ENCODE data around the gene IL18R1.

IL18R1 gene

DNA sequence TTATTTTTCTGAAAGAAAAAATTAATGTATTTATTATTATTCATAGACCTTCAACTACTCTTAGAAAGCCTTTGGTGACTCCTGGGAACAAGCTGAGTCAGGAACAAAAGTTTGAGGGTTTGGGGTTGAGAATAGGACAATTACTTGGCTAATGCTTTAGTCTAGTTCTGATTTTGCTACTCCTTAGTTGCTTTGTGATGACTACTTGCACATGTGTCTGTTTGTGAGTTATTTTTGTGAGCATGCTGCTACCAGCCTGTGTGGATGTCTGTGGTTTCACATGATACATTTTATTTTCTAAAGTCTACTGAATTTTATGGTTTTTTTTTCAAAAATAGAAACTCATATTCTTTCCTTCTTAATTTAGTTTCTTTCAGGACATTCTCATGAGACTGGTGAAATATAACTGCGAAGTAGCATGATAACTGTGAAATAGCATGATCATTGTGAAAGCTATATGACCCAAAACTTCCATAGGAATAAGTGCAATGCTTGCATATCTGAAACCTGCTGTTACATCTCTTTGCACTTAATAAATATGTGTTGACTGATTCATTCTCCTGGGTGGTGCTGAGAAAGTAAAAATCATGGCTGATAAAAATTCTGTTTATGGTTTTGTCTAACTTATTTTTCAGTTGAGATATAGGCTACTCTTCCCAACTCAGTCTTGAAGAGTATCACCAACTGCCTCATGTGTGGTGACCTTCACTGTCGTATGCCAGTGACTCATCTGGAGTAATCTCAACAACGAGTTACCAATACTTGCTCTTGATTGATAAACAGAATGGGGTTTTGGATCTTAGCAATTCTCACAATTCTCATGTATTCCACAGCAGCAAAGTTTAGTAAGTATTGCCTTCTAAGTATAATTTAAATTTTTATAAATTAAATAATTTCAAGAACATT lies 17.9 kb upstream of the IL18R1 start:
- H2AK5ac ChIP-seq (ENCODE audit: low read length) = no peak overlapping the region
- no peaks in the 10 kb centered on the region for H3K36me3 ChIP-seq (ENCODE audit: control insufficient read depth, insufficient read depth, low read length)
- no peak overlapping the region for H4K5ac ChIP-seq (ENCODE audit: low read length)
- no CpG with 5 or more reads among the region's 3 CpGs for WGBS (ENCODE audit: extremely low coverage, insufficient coverage, low lambda C conversion rate)
- H3K4me3 ChIP-seq (ENCODE audit: low read length) = no peak overlapping the region
- no peak overlapping the region for H3K56ac ChIP-seq (ENCODE audit: low read length)
- no peak overlapping the region for H3K4ac ChIP-seq (ENCODE audit: low read depth, low read length)
- no peaks in the 10 kb centered on the region for H3K4me1 ChIP-seq (ENCODE audit: control insufficient read depth, low read depth, low read length)
- H3K18ac ChIP-seq (ENCODE audit: low read length) = no peak overlapping the region
- no peak overlapping the region for H4K8ac ChIP-seq (ENCODE audit: low read depth, low read length)
- H3K23ac ChIP-seq (ENCODE audit: low read length) = no peak overlapping the region
- H2BK120ac ChIP-seq (ENCODE audit: low read depth, low read length) = no peak overlapping the region
- no peaks in the 10 kb centered on the region for H3K79me2 ChIP-seq (ENCODE audit: control insufficient read depth, insufficient read depth, low read length)
- no peak overlapping the region for H2BK15ac ChIP-seq (replicated peaks; ENCODE audit: low read depth)
- H3K9ac ChIP-seq (ENCODE audit: low read length) = no peak overlapping the region
- no peaks in the 10 kb centered on the region for H3K79me1 ChIP-seq (ENCODE audit: low read length)
- H2BK5ac ChIP-seq (ENCODE audit: low read length) = no peak overlapping the region
- H3K27ac ChIP-seq (ENCODE audit: low read depth, low read length) = no peak overlapping the region
- H3K4me2 ChIP-seq (ENCODE audit: low read length) = no peak overlapping the region
- DNase-seq = no peak
- H3K27me3 ChIP-seq (ENCODE audit: insufficient read depth, low read length, poor library complexity) = no peaks in the 10 kb centered on the region

DNA sequence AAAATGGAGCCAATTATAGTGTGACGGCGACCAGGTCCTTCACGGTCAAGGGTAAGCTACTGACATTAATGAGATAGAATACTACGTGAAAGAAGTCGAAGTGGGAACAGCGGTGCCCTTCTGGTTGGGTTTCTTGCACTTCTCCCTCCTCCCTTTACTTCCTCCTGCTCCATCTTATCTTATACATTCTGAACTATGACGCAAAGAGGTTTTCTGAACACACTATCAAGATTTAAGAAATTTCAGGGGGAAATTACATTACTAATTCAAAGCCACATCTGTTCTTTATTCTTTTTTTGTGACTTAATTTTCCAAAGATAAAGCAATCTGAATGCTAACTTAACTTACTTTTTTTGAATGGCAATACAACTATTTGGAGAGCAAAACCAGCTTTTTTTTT lies 14.8 kb upstream of the IL18R1 start:
- H3K27me3 ChIP-seq (ENCODE audit: insufficient read depth, low read length, poor library complexity) = no peaks in the 10 kb centered on the region
- no peak overlapping the region for H2BK15ac ChIP-seq (replicated peaks; ENCODE audit: low read depth)
- H3K56ac ChIP-seq (ENCODE audit: low read length) = no peak overlapping the region
- no peak overlapping the region for H3K4ac ChIP-seq (ENCODE audit: low read depth, low read length)
- H3K9ac ChIP-seq (ENCODE audit: low read length) = no peak overlapping the region
- H3K4me2 ChIP-seq (ENCODE audit: low read length) = no peak overlapping the region
- no peak overlapping the region for H3K27ac ChIP-seq (ENCODE audit: low read depth, low read length)
- no peaks in the 10 kb centered on the region for H3K4me1 ChIP-seq (ENCODE audit: control insufficient read depth, low read depth, low read length)
- no CpG with 5 or more reads among the region's 7 CpGs for WGBS (ENCODE audit: extremely low coverage, insufficient coverage, low lambda C conversion rate)
- no peaks in the 10 kb centered on the region for H3K79me1 ChIP-seq (ENCODE audit: low read length)
- no peak overlapping the region for H3K23ac ChIP-seq (ENCODE audit: low read length)
- no peak overlapping the region for H2BK120ac ChIP-seq (ENCODE audit: low read depth, low read length)
- no peaks in the 10 kb centered on the region for H3K79me2 ChIP-seq (ENCODE audit: control insufficient read depth, insufficient read depth, low read length)
- no peak overlapping the region for H2BK5ac ChIP-seq (ENCODE audit: low read length)
- no peak overlapping the region for H3K4me3 ChIP-seq (ENCODE audit: low read length)
- DNase-seq = no peak
- no peak overlapping the region for H4K5ac ChIP-seq (ENCODE audit: low read length)
- H3K18ac ChIP-seq (ENCODE audit: low read length) = no peak overlapping the region
- H2AK5ac ChIP-seq (ENCODE audit: low read length) = no peak overlapping the region
- no peaks in the 10 kb centered on the region for H3K36me3 ChIP-seq (ENCODE audit: control insufficient read depth, insufficient read depth, low read length)
- no peak overlapping the region for H4K8ac ChIP-seq (ENCODE audit: low read depth, low read length)

DNA sequence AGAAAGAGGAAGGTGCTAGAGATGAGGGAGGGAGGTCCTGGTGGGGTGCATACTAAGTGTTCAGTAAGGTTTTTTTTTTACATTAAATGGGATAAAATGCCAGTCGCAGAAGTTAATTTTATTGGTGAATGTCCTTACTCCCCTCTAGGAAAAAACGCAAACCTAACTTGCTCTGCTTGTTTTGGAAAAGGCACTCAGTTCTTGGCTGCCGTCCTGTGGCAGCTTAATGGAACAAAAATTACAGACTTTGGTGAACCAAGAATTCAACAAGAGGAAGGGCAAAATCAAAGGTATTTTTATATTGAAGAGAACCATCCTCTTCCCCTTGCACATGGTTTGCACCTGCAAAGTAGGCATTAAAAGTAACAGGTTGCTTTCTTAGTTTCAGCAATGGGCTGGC lies 12.7 kb upstream of the IL18R1 start:
- Histone ChIP-seq H3K79me1 (ENCODE audit: low read length) (no peaks in the 10 kb centered on the region), H4K8ac (ENCODE audit: low read depth, low read length) (no peak overlapping the region), H3K56ac (ENCODE audit: low read length) (no peak overlapping the region), H3K27ac (ENCODE audit: low read depth, low read length) (no peak overlapping the region), H3K9ac (ENCODE audit: low read length) (no peak overlapping the region), H2AK5ac (ENCODE audit: low read length) (no peak overlapping the region), H3K23ac (ENCODE audit: low read length) (no peak overlapping the region), H4K5ac (ENCODE audit: low read length) (no peak overlapping the region), H2BK15ac (replicated peaks; ENCODE audit: low read depth) (no peak overlapping the region), H3K79me2 (ENCODE audit: control insufficient read depth, insufficient read depth, low read length) (no peaks in the 10 kb centered on the region), H3K4me2 (ENCODE audit: low read length) (no peak overlapping the region), H2BK120ac (ENCODE audit: low read depth, low read length) (no peak overlapping the region), H3K4me1 (ENCODE audit: control insufficient read depth, low read depth, low read length) (no peaks in the 10 kb centered on the region), H3K4me3 (ENCODE audit: low read length) (no peak overlapping the region), H2BK5ac (ENCODE audit: low read length) (no peak overlapping the region), H3K27me3 (ENCODE audit: insufficient read depth, low read length, poor library complexity) (no peaks in the 10 kb centered on the region), H3K18ac (ENCODE audit: low read length) (no peak overlapping the region), H3K4ac (ENCODE audit: low read depth, low read length) (no peak overlapping the region), H3K36me3 (ENCODE audit: control insufficient read depth, insufficient read depth, low read length) (no peaks in the 10 kb centered on the region)
- no peak for DNase-seq
- WGBS (ENCODE audit: extremely low coverage, insufficient coverage, low lambda C conversion rate) = no CpG with 5 or more reads among the region's 3 CpGs

DNA sequence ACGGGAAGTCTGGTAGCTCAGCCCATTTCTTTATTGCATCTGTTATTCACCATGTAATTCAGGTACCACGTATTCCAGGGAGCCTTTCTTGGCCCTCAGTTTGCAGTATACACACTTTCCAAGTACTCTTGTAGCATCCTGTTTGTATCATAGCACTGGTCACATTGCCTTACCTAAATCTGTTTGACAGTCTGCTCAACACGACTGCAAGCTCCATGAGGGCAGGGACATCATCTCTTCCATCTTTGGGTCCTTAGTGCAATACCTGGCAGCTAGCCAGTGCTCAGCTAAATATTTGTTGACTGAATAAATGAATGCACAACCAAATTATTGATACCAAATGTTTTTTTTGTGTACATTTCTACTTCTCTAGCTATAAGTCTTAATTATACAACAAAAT lies 11.2 kb upstream of the IL18R1 start:
- Histone ChIP-seq H3K27ac (ENCODE audit: low read depth, low read length) (no peak overlapping the region), H3K79me2 (ENCODE audit: control insufficient read depth, insufficient read depth, low read length) (no peaks in the 10 kb centered on the region)

DNA sequence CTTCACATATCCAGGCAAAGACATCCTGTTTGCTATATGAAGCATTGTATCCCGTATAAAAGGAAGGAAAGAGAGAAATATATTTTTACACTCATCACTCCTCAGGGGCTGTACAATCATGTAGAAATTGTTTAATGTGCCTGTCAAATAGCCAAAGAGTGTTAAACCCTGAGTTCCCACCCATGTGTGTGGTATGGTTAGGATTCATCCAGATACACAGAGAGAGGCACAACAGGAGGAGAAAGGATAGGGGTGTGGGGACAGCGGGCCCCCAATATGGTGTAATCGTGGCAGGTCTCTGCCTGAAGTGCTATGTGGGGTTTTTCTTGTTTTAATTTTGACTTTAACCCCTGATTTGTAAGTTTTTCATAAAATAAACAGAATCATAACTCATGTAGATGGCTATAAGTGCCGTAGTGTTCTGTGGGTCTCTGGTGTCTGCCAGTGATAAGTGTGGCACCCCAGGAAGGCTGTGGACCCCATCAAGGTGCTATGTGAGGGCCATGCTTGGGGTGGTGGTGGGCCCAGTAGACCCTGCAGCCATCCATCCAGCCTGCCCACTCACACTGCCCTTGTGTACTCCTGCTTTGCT lies 10.2 kb upstream of the IL18R1 start:
- H3K23ac ChIP-seq (ENCODE audit: low read length) = no peak overlapping the region
- DNase-seq = no peak

More for the DNA sequence above, 11.2 kb upstream of the IL18R1 start:
- no peak overlapping the region for H3K18ac ChIP-seq (ENCODE audit: low read length)
- H3K4me3 ChIP-seq (ENCODE audit: low read length) = no peak overlapping the region
- H2BK15ac ChIP-seq (replicated peaks; ENCODE audit: low read depth) = no peak overlapping the region
- no peak overlapping the region for H2BK120ac ChIP-seq (ENCODE audit: low read depth, low read length)
- no peaks in the 10 kb centered on the region for H3K79me1 ChIP-seq (ENCODE audit: low read length)
- no peak overlapping the region for H3K9ac ChIP-seq (ENCODE audit: low read length)
- no peak overlapping the region for H2BK5ac ChIP-seq (ENCODE audit: low read length)
- no CpG with 5 or more reads among the region's 3 CpGs for WGBS (ENCODE audit: extremely low coverage, insufficient coverage, low lambda C conversion rate)
- no peak for DNase-seq
- H3K4ac ChIP-seq (ENCODE audit: low read depth, low read length) = no peak overlapping the region
- H3K27me3 ChIP-seq (ENCODE audit: insufficient read depth, low read length, poor library complexity) = no peaks in the 10 kb centered on the region
- no peak overlapping the region for H2AK5ac ChIP-seq (ENCODE audit: low read length)
- H3K23ac ChIP-seq (ENCODE audit: low read length) = no peak overlapping the region
- H3K4me2 ChIP-seq (ENCODE audit: low read length) = no peak overlapping the region
- H4K8ac ChIP-seq (ENCODE audit: low read depth, low read length) = no peak overlapping the region
- no peak overlapping the region for H4K5ac ChIP-seq (ENCODE audit: low read length)
- no peak overlapping the region for H3K56ac ChIP-seq (ENCODE audit: low read length)
- H3K36me3 ChIP-seq (ENCODE audit: control insufficient read depth, insufficient read depth, low read length) = no peaks in the 10 kb centered on the region
- H3K4me1 ChIP-seq (ENCODE audit: control insufficient read depth, low read depth, low read length) = no peaks in the 10 kb centered on the region

More for the DNA sequence above, 10.2 kb upstream of the IL18R1 start:
- no peaks in the 10 kb centered on the region for H3K79me1 ChIP-seq (ENCODE audit: low read length)
- H3K56ac ChIP-seq (ENCODE audit: low read length) = no peak overlapping the region
- H3K4me3 ChIP-seq (ENCODE audit: low read length) = no peak overlapping the region
- no peak overlapping the region for H3K27ac ChIP-seq (ENCODE audit: low read depth, low read length)
- no peaks in the 10 kb centered on the region for H3K36me3 ChIP-seq (ENCODE audit: control insufficient read depth, insufficient read depth, low read length)
- H2BK5ac ChIP-seq (ENCODE audit: low read length) = no peak overlapping the region
- H3K27me3 ChIP-seq (ENCODE audit: insufficient read depth, low read length, poor library complexity) = no peaks in the 10 kb centered on the region
- H3K4me2 ChIP-seq (ENCODE audit: low read length) = no peak overlapping the region
- no peak overlapping the region for H4K8ac ChIP-seq (ENCODE audit: low read depth, low read length)
- no peak overlapping the region for H3K9ac ChIP-seq (ENCODE audit: low read length)
- H3K4me1 ChIP-seq (ENCODE audit: control insufficient read depth, low read depth, low read length) = no peaks in the 10 kb centered on the region
- H3K4ac ChIP-seq (ENCODE audit: low read depth, low read length) = no peak overlapping the region
- no peak overlapping the region for H2BK120ac ChIP-seq (ENCODE audit: low read depth, low read length)
- H4K5ac ChIP-seq (ENCODE audit: low read length) = no peak overlapping the region
- H3K79me2 ChIP-seq (ENCODE audit: control insufficient read depth, insufficient read depth, low read length) = no peaks in the 10 kb centered on the region
- WGBS (ENCODE audit: extremely low coverage, insufficient coverage, low lambda C conversion rate) = no CpG with 5 or more reads among the region's 4 CpGs
- H2AK5ac ChIP-seq (ENCODE audit: low read length) = no peak overlapping the region
- H3K18ac ChIP-seq (ENCODE audit: low read length) = no peak overlapping the region
- no peak overlapping the region for H2BK15ac ChIP-seq (replicated peaks; ENCODE audit: low read depth)

Data from mesendoderm (in vitro differentiated cells).